Measurements from ENCODE around the gene MACC1.

Gene MACC1

DNA sequence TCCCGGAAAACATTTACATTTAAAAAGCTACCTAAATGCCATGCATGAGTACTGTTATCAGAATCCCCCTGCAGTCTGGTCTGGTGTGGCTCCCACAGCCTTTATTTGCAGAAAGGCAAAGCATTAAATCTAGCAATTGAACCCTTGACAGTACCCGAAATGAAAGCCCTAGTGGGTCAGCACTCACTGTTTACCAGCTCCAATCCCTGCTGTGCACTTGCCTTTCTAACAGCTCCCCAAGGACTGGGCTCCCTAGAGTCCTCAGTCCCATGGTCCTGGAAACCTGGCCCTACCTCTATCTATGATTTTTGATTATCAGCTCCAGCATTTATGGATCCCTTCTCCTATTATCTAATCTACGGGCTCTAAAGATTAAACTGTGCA, 1.9 kb upstream of the MACC1 start:
- Histone ChIP-seq H3K4me3 (no peak overlapping the region), H3K27ac (no peak overlapping the region), H3K27me3 (no peaks in the 10 kb centered on the region), H3K9me3 (no peaks in the 10 kb centered on the region), H3K36me3 (no peaks in the 10 kb centered on the region), H3K4me1 (no peaks in the 10 kb centered on the region)
- TF ChIP-seq, protein P1, sequence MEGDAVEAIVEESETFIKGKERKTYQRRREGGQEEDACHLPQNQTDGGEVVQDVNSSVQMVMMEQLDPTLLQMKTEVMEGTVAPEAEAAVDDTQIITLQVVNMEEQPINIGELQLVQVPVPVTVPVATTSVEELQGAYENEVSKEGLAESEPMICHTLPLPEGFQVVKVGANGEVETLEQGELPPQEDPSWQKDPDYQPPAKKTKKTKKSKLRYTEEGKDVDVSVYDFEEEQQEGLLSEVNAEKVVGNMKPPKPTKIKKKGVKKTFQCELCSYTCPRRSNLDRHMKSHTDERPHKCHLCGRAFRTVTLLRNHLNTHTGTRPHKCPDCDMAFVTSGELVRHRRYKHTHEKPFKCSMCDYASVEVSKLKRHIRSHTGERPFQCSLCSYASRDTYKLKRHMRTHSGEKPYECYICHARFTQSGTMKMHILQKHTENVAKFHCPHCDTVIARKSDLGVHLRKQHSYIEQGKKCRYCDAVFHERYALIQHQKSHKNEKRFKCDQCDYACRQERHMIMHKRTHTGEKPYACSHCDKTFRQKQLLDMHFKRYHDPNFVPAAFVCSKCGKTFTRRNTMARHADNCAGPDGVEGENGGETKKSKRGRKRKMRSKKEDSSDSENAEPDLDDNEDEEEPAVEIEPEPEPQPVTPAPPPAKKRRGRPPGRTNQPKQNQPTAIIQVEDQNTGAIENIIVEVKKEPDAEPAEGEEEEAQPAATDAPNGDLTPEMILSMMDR (IDR thresholded peaks at IDR 0.05) = no peak
- DNase-seq = no peak
- intact Hi-C loops (cut with DNase I; ENCODE audit: low total_unique reads) = no loop called here

- no peaks in the 10 kb centered on the region for H3K27me3 ChIP-seq
- H3K4me1 ChIP-seq = no peaks in the 10 kb centered on the region
- TF ChIP-seq, protein P1 (IDR thresholded peaks at IDR 0.05) = no peak
- no peaks in the 10 kb centered on the region for H3K36me3 ChIP-seq
- intact Hi-C loops (cut with DNase I; ENCODE audit: low total_unique reads) = no loop called here
- H3K4me3 ChIP-seq = no peak overlapping the region
- no peaks in the 10 kb centered on the region for H3K9me3 ChIP-seq
- no peak overlapping the region for H3K27ac ChIP-seq
- DNase-seq = no peak
Observed at GRCh38 chr7:20218279-20218678, 1.1 kb upstream of the MACC1 start.

GRCh38 chr7:20216406-20217036, 663 bp downstream of the MACC1 start:
- TF ChIP-seq, protein P1 (IDR thresholded peaks at IDR 0.05) = no peak
- H3K27ac ChIP-seq = no peak overlapping the region
- H3K36me3 ChIP-seq = no peaks in the 10 kb centered on the region
- H3K27me3 ChIP-seq = no peaks in the 10 kb centered on the region
- intact Hi-C loops (cut with DNase I; ENCODE audit: low total_unique reads) = no loop called here
- H3K4me1 ChIP-seq = no peaks in the 10 kb centered on the region
- H3K9me3 ChIP-seq = no peaks in the 10 kb centered on the region
- no peak for DNase-seq
- H3K4me3 ChIP-seq = no peak overlapping the region

DNA sequence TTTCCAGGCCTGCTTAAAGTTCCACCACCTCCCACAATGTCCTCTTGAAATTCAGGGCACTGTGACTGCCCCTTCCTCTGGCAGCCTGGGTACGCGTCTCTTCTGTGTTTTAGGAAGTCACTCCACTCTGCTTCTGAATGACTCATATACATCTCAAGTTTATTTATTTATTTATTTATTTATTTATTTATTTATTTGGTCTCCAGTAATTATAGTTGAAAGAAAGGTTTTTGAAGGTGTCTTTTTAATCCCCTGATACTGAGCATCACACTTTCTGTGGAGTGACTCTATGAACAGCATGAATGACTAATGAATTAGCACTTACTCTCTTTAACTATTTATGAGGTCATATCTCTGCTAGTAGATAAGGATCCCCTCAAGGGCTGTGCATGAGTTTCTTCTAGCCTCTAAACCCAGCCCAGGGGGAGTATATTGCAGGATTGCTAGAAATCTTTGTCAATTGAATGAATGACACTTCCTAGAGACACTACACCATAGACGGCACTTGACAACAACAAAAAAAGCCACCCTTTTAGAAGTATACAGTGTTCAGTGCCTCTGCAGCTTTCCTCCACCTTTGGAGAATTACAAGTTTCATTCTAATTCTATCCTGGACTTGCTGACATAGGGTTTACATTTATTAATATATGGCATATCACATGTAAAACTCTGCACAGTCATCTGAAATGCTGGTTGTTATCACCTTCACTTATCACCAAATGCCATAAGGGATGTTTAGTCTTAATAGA, 2.1 kb downstream of the MACC1 start:
- no peak overlapping the region for H3K4me3 ChIP-seq
- intact Hi-C loops (cut with DNase I; ENCODE audit: low total_unique reads) = no loop called here
- H3K4me1 ChIP-seq = no peaks in the 10 kb centered on the region
- no peak overlapping the region for H3K27ac ChIP-seq
- TF ChIP-seq, protein P1 (IDR thresholded peaks at IDR 0.05) = no peak
- no peaks in the 10 kb centered on the region for H3K9me3 ChIP-seq
- H3K27me3 ChIP-seq = no peaks in the 10 kb centered on the region
- no peak for DNase-seq
- H3K36me3 ChIP-seq = no peaks in the 10 kb centered on the region

DNA sequence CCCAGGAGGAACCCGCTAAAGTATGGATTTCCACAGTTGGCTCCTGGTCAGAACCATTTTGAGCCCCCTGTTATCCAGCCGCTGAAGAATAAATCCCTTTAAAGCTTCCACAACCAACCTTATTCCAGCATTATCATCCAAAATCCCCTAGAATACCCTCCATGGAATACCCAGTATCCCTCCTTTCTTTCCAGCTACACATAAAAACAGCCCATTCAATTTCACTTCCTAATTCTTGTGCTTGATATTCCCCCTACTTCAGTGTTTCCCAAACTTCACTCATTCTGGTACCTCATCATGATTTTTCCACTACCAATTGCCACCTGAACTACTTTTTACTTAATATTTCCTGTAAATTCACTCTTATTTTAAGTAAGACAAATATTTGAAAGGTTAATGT, 3.1 kb downstream of the MACC1 start:
- TF ChIP-seq, protein P1 (IDR thresholded peaks at IDR 0.05) = no peak
- Histone ChIP-seq H3K27ac (no peak overlapping the region), H3K27me3 (no peaks in the 10 kb centered on the region), H3K4me1 (no peaks in the 10 kb centered on the region), H3K36me3 (no peaks in the 10 kb centered on the region), H3K4me3 (no peak overlapping the region), H3K9me3 (no peaks in the 10 kb centered on the region)
- DNase-seq = no peak
- intact Hi-C loops (cut with DNase I; ENCODE audit: low total_unique reads) = no loop called here
